T-helper 2 cell (primary cell): Measurements from ENCODE around the gene NACC1.
"Not testable (repeated sequence)": the region's sequence is repeated elsewhere in the genome, so short reads cannot be mapped to it uniquely, and the experiment has no call there.

ENCODE experiments used
- DNase-seq, 5 experiments: peaks; one replicate each; pipeline versions ENCODE4 v3.0.0 to v3.0.0-alpha.2; 2012 to 2022

Gene NACC1

DNA sequence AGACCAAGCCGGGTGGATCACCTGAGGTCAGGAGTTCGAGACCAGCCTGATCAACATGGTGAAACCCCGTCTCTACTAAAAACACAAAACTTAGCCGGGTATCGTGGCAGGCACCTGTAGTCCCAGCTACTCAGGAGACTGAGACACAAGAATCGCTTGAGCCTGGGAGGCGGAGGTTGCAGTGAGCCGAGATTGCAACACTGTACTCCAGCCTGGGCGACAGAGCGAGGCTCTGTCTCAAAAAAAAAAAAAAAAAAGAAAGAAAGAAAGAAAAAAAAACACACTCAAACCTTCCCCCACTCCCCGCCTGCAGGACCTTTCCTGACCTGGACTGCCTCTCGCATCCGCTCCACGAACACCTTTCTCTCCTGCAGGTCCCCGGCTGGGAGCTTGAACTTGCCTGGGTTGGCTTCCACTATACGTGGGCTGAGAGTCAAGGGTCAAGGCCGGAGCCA, 31.1 kb downstream of the NACC1 start:
- not testable (repeated sequence) for DNase-seq

DNA sequence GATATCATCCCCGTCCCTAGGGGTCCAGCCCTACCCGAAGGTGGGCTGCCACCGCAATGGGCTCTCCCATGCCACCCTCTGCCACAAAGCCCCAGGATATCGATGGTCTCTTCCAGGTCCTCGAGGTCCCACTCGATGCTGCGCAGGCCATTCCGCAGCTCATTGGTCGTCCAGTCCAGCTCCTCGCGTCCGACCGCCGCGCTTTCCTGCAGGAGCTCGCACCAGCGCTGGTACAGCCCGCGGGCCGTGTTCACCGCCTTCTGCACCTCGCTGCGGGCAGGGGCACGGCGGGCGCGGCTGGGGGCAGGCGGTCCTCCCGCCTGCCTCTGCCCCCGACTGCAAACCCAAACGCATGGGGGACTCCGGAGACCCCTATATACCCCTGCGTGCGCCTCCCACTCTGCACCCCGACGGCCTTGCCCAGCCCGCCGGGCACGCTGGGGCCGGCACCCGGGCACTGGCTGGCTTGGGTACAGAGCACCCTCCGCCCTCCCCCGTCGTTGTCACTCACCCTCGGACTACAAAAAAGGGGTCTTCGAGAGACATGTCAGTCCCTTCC, 31.6 kb downstream of the NACC1 start:
- peak in 1 of 5 experiments; percentile 59 for DNase-seq

DNA sequence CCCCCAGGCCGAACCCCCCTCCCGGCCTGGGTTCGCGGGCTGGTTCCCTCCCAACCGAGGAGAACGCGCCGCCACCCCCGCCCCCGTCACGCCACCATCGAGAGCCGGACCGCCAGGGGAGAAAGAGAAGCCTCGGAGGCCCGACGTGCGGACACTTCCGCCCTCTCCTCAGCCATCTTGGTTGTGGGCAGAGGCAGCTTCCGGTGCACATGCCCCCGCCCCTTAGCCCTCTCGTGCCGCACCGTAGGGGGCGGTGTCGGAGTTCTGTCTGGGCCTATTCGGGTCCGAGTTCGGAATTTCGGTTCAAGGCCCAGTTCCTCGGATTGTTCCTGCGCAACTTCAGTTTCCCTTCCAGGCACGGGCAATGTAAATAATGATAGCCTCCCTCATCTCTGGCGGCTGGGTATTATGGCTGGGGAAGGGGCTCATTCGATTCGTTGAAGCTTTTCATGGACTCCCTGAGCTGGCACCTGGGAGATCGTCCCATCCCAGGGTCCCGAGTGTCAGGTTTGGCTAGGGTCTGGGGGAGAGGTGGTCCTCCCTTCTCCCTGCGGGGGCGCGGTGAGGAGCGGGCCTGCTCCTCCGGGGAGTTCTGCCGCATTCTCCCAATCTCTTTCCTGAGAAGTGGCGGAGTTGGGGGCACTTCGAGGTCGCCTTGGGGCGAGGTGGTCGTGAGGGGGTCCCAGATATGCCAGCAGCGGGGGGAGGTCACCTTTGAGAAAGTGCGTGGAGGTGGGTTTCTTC, 32.3 kb downstream of the NACC1 start, which contains the start of the genes IER2 and STX10:
IER2 (plus strand) TSS at position 225 of the 744 bp plus-strand sequence. CDS start 2,776 bp downstream, outside the sequence.
STX10 (minus strand) TSS at position 189 of the 744 bp plus-strand sequence. CDS start 202 bp downstream, outside the sequence.
- DNase-seq: peak; percentile 82 to 96 (median 90)

DNA sequence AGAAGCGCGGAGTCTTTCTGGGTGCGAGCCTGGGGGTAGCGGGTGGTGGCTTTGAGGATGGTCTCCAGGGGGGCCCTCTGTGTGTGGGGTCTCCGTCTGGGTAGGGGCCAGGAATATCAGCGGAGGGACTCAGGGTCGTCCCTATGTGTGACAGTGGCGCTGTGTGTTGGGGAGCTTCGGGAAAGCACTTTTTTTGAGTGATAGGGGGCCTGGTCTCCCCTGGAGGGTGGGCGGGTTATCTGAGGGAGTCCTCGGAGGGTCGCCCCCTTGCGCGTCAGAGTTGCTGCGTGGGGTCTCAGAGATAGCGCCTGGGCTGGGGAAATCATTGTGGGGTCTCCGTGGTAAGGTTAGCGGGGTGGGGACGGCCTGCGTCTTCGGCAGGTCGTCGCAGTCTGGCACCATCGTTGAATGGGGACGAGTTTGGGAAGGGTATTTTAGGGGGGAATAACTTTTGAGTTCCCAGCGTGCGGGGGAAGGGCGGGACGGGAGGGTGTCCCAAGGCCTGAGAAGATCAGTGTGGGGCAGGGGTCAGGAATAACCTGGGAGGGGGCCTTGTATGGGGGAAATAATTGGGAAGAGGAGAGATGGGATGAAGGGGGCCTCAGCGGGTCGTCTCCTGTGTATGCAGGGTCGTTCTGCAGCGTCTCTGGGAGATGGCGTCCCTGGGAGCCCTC, 33.0 kb downstream of the NACC1 start:
- peak in 2 of 5 experiments; percentile 22 to 49 for DNase-seq

DNA sequence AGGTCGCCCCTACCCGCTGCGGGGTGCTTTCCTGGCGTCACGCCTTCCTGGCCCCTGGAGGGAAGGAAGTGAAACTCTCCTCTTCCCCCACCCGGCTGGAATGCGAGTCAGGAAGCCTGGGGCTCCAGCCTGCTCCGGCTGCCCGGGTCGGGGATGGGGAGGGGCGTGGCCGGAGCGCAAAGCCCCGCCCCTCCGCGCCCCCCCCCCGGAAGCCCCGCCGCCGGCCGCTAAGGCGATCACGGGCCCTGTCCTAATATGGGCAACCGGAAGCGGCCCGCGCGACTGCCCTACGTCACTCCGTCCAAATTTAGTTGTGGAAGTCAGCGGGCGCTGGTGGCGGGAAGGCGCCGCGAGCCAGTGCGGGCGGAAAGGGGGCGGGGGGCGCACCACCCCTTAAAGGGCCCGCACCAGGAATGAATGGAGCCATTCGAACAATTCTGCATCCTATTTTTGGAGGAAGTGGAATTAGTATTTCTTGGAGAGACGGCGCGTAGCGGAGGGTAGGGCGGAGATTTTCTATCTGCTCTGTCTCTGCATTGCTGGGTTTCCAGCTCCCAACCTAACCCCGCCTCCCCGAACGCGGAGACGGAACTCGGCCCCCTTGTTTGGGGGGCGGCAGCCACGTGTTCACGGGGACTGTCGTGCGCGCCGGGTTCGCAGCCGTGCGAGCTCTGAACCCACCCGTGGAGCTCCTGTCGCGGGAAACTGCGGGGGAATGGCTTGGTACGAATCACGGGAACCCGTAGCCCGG, 33.7 kb downstream of the NACC1 start:
- peak; percentile 91 to 97 (median 93) for DNase-seq

DNA sequence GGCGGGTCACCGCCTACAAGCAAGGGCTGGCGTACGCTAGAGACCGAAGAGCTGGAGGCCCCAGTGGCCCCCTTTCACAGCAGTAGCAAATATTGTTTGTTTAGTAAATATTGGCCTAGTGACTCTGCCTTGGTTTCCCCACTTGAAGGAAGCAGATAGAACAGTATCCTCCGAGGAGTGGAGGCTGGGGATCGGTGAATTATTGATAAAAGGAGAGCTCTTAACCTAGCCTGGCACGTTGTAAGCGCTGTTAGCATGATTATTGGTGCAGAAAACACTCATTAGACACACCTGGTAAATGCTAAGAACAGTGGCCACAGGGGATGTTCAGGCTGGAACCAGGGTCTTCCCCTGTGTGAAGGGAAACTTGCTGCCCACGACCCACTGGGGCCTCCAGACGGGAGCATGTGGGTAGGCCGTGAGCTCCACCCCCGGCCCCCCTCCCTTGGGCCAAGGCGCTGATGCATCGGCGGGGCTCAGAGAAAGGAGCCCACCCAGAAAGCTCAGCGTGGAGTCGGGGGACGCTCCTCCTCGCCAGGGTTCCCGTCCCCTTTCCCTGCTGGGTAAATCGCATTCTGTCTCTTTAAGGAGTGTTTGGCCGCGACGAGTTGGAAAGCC, 34.4 kb downstream of the NACC1 start:
- no peak for DNase-seq

DNA sequence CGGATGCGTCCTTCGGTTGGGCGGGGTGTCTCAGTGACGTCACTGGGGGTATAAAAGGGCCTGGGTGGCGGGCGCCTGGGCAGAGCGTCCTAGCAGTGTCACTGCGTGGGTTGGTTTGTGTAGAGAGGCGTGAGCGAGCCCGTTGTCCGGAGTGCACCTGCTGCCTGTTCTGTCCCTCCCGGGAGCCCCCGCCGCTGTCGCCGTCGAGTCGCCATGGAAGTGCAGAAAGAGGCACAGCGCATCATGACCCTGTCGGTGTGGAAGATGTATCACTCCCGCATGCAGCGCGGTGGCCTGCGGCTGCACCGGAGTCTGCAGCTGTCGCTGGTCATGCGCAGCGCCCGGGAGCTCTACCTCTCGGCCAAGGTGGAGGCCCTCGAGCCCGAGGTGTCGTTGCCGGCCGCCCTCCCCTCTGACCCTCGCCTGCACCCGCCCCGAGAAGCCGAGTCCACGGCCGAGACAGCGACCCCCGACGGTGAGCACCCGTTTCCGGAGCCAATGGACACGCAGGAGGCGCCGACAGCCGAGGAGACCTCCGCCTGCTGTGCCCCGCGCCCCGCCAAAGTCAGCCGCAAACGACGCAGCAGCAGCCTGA, 35.0 kb downstream of the NACC1 start:
- peak; percentile 91 to 95 (median 94) for DNase-seq

DNA sequence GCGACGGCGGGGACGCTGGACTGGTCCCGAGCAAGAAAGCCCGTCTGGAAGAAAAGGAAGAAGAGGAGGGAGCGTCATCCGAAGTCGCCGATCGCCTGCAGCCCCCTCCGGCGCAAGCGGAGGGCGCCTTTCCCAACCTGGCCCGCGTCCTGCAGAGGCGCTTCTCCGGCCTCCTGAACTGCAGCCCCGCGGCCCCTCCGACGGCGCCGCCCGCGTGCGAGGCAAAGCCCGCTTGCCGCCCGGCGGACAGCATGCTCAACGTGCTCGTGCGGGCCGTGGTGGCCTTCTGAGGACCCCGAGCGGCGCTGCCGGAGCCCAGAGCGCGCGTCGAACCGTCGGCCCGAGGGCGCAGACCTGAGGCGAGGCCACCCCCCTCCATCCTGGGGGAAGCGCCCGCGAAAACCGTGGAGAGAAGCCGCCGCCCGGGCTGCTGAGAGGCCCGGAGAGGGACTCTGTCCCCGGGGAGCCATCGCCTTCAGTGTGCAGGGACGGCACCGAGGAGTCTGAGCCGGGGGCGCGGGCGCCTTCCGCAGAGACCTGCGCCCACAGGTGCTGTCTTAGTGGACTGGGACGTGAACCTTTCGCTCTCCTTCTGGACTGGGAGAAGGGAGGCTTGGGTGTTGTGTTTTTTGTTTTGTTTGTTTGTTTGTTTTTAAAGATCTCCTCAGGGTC, 35.6 kb downstream of the NACC1 start:
- DNase-seq: no peak

DNA sequence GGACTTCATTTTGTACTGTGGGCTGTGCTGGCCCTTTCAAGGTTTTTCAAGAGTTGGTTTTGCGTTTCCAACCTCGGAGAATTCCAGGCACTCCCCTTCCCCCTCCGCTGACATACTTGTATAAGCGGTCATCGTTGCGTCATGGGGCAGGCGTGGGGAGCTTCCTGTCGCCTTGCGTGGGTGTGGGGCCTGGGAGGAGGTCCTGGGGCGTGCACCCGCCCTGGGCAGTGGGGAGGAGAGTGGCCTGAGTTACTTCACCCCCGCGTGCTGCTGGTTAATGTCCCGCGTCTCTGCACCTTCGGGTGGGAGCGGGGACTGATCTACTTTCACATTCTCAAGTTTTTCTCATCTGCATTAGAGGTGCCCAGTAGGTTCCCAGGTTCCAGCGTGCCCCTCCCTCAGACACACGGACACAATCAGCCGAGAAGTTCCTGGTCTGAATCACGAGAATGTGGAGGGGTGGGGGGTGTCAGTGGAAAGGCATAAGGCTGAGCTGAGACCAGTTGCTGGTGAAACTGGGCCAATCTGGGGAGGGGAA, 36.2 kb downstream of the NACC1 start:
- DNase-seq: peak in 4 of 5 experiments; percentile 40 to 65 (median 45)

DNA sequence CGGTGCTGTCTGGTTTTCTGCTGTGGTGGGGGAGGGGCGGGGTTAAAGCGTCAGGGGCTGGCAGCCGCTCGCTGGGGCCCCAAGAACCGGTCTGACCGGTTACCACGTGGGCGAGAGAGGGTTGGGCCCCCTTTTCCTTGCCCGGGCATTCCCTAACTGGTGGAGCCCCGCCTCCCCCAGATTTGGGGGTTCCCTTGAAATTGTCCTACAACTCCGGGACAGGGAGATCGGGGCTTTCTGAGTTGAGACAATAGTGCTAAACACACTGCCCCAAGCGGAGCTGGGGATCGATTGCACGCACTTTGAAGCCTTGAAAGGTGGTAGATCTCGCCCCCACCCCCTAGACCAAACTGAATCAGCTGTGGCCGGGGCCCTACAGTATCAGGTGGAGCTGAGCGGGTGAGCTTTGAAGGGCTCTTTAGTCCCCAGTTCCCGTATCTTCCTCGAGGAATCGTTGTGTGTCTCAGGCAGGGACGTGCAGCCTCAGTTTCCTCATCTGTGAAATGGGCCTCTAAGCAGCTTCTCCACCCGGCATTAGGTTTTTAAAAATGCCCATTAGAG, 36.9 kb downstream of the NACC1 start:
- peak; percentile 50 to 86 (median 76) for DNase-seq

DNA sequence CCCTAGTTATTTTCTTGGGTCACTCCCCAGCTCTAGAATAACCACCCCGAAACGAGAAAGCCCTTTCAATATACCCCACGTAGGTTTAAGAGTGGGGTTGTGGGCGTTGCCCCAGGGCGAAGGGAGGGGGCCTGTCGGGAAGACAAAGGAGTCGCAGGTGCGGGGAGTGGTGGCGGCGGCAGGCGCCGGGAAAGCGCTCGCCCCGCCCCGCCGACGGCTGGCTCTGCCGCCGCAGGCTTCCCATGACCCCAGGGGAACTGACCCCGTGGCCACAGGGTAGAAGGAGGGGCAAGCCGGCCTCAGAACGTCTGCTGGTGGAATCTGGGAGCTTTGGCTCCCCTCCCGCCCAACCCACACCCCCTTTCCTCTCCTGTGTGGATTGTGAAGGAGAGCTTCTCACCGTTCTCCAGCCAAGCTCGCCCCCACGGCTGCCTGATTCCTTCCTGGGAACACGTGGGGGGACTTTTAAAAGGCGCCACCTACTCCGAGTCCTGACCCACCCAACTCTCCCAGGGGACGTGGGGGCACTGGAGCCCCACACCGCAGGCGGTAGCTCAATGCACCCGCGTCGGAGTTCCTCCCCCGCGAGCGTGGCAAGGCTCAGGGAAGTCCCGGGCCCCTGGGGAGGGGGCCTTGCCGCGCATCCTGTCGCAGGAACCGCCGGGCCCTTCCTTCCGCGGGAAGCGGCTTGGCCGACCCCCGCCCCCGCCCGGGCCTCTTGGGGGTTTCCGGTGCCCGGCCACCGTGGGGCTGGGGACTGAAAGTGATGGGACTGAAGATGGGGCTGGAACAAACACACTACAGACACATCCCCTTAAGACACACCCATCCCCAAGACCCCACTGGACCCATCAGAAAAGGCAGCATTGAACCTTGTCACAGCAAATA, 37.7 kb downstream of the NACC1 start:
- DNase-seq: peak; percentile 39 to 87 (median 73)

DNA sequence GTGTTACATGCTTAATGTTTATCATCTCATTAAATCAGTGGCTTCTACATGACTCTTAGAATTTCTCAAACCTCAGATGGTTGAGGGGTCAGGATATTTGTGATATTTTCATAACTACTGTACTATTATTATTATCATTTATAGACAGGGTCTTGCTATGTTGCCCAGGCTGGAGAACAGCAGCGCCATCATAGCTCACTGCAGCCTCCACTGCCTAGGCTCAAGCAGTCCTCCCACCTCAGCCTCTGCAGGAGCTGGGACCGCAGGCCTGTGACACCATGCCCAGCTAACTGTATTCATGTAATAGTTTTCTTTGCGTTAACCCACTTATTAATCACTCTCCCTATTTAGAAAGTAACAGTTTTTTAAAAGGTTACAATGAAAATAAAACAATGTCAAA, 41.6 kb downstream of the NACC1 start:
- DNase-seq: no peak

DNA sequence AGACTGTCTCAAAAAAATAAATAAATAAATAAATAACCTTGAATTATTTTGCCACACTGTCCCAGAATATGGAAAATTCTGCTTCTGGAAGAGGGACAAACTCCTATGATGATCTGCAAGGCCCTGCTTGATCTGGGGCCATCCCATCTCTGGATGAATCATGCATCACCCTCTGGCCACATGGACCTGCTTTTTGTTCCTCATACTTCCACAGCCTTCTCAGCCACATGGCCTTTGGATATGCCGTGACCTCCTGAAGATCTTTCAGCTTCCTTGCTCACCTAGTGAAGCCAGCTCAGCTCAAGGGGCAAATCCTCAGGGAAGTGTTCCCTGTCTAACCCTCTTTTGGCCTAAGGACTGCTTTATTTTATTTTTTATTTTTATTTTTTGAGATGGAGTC, 42.5 kb downstream of the NACC1 start:
- DNase-seq: no peak

DNA sequence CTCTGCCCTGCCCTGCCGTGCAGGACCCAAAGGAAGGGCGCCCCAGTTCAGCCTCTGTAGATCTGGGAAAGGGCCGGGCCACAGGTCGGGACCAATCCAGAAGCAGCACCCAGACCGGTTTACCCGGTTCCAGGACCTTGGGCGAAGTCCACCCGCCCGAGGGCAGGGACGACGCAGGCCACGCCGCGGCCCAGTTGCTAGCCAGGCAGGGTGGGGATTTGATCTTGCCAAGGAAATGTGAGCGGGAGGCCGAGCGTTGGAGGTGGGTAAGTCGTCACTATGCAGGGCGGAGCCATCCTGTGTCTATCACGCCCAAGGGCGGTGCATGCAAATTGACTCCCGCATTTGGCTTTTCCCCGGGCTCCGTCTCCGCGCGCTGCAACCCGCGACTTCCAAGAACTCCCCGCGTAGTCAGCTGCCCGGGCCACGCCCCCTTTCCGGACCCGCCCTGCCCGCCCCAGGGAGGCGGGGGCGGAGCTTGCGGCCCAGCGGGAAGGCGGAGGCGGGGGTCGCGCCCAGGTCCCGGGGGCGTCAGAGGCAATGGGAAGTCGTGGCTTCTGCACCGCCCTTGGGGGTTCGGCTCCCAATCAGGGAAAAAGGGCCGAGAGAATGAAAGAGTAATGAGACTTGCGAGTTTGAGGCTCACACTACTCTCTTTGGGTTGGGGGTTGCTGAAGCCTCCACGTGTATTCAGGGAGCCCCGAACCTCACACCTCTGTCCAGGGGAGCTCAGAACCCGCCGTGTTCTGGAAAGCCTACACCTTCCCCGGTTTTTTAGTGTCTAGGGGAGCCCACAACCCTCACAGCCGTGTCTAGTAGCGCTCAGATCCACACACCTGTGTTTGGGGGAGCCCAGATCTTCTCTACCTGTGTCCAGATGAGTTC, 44.9 kb downstream of the NACC1 start:
- DNase-seq: peak; percentile 71 to 92 (median 77)

DNA sequence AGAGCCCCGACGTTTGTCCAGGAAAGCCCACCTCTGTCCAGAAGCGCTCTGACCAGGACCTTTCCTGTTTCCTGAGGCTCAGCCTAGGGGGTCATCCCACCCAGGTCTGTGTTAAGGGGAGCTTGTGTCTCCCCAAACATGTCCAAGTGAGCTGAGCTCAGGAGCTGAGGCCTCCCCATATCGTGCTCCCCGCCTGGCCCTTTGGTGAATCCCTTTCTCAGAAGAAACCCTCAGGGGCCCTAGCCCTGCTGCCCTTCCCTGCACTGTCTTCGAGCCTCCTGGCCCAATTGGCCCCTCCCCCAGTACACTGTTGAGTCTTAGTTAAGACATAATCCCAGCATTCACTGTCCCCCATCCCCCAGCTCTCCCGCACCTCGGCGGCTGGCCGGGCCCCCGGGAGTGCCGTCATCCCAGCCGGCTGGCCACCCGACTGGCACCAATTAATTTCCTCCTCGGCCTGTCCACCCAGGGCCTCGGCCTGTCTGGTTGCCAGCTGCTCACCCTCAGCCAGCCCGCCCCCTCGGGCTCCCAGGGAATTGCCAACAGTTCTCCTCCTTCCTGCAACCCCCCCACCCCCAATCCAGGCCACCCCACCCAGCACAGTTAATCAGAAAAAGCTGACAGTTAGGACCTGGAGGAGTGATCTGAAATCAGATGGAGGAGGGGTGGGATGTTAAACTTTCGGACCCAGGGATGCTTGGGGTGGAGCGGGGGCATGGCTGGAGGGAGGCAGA, 45.7 kb downstream of the NACC1 start:
- DNase-seq: peak in 1 of 5 experiments; percentile 60

DNA sequence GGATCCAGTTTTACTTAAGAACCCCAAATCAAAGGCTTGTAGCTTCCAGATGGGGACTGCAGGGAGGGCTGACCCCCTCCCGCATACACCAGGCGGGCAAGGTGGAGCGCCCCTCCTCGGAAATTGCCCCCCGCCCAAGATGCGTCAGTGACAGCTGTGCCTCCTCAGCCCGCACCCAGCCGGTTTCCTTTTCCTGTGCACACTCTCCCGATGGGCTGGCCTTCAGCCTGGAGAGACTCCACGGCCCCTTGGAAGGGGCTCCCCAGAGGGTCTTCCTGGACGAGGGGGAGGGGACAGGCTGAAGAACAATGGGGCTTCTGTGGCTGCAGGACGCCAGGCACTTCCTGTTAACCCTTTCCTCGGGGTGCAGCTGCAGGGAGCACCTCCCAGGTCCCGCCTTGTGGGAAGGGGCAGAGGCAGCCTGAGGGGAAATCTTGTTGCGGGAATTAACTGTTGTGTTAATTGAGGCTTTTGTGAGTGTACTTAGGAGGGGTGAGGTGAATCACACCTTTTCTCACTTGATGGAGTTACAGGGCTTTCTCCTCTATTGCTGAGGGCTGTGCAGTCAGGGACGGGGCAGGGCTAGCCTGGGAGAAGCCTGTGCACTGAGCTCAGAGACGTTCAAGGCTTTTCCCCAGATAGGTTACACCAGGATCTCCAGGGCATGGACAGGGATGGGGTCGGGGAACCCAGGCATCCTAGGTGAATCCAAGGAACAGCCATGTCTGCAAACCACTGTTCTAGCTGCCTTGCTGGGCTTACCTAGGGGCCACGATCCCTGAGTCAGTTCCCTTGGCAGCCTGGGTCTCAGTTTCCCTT, 46.5 kb downstream of the NACC1 start:
- peak in 4 of 5 experiments; percentile 5 to 49 (median 36) for DNase-seq
